AG09309 (cell line): ENCODE data around the gene CLDN22.

Experiments used
- DNase-seq: peaks from one replicate; pipeline ENCODE4 v3.0.0-alpha.2; 2010; ENCODE audit warnings: low read depth
- H3K4me3 ChIP-seq: 2 replicates; pipeline ENCODE4 v1.5.1; 2011; ENCODE audit warnings: mild to moderate bottlenecking, low read depth, low read length, moderate library complexity; ENCODE audit not compliant: control insufficient read depth
- TF ChIP-seq, protein P1 (sequence below): IDR thresholded peaks from 2 replicates; pipeline ENCODE4 v1.5.1; 2011; ENCODE audit warnings: mild to moderate bottlenecking, low read depth, low read length, inconsistent platforms; ENCODE audit not compliant: insufficient read depth, control insufficient read depth; ENCODE audit errors: missing control alignments

CLDN22 gene

DNA sequence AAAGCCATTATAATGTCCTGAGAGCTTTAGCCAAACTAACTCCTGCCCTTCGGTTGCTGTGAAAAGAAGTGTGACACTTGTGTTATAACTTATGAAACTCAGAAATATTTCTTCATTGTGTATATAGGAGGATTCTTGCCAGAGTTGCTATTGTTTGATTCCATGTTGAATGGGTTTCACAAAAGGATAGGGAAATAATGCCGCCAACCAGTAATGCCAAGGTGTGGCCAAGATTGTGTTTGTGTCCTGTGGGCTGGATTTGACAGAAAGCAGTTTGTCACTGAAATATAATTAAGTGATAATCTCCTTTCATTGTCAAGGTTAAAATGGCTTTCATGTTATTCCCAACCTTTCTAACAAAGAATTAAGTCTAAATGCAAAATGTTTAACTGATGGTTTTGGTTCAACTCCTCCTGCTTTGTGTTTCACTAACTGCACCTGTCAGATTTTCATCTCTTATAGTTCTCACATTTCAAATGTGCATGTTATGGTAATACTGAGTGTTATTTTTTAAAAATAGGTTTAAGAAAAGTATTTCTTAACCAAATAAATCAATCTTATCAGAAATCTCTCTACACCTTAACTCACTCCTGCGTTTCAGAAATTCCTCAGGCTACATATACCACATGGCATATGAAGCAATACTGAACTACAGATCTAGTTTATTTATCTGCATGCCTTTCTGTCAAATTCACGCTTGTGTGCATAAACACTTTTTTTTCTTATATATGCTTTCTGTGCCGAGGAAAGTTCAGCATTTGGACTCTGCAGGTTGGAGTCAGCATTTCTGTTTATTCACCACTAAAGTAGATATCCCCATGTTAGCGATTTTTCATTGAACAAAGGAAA is at the start of gene CLDN22:
Gene CLDN22 (minus strand): TSS at position 66 of the 849 bp plus-strand sequence. CDS start 58 bp downstream, at position 8.
- TF ChIP-seq, protein P1, sequence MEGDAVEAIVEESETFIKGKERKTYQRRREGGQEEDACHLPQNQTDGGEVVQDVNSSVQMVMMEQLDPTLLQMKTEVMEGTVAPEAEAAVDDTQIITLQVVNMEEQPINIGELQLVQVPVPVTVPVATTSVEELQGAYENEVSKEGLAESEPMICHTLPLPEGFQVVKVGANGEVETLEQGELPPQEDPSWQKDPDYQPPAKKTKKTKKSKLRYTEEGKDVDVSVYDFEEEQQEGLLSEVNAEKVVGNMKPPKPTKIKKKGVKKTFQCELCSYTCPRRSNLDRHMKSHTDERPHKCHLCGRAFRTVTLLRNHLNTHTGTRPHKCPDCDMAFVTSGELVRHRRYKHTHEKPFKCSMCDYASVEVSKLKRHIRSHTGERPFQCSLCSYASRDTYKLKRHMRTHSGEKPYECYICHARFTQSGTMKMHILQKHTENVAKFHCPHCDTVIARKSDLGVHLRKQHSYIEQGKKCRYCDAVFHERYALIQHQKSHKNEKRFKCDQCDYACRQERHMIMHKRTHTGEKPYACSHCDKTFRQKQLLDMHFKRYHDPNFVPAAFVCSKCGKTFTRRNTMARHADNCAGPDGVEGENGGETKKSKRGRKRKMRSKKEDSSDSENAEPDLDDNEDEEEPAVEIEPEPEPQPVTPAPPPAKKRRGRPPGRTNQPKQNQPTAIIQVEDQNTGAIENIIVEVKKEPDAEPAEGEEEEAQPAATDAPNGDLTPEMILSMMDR: no peak
- H3K4me3 ChIP-seq: no peak within 1 kb of the TSS
- no peak for DNase-seq

DNA sequence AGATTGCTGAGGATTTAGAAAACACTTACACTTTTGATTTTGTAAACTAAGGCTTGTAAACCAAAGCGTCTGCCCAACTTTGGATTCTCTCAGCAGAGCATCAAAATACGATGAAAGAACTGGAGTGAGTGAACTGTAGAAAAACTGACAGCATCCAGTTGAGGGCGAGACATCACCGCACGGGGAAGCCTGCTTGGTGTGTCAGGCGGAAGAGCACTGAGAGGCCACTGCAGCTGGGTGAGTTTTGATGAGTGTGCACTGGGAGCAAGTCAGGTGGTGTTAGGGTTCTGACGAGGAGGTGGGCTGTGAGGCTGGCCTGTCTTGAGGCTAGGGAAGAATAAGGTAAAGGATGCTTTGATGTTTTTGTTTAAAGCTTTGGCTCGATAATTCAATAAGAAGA is 49.0 kb upstream of the CLDN22 start:
- TF ChIP-seq, protein P1: no peak
- no peak overlapping the region for H3K4me3 ChIP-seq
- no peak for DNase-seq

DNA sequence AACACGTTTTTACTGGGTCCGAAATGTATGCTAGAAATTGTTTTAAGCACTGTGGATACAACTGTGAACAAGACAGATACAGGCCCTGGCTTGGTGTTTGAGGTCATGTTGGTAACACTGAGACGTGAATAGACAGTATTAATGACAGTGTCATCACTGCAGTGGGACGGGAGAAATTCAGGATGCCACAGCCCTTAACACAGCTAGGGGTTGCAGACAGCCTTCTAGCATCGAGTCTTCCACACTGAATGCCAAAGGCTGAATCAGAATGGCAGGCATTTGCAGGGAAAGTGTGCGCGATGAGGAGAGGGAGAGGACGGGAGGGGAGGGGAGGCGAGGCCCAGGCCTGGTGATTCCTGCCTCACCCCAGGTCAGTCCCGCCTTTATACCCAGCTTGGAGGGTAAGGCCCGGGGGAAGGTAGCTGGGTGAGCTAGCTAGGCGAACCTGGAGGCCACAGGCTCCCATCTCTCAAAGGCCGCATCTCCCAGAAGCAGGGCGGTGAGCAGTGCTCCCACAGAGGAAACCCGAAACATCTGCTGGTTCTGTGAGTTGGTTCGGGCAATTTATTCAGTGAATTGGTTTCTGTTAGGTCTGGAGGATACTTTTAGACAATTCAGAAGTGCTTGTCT is 46.2 kb upstream of the CLDN22 start:
- no peak overlapping the region for H3K4me3 ChIP-seq
- DNase-seq: no peak
- TF ChIP-seq, protein P1: no peak

DNA sequence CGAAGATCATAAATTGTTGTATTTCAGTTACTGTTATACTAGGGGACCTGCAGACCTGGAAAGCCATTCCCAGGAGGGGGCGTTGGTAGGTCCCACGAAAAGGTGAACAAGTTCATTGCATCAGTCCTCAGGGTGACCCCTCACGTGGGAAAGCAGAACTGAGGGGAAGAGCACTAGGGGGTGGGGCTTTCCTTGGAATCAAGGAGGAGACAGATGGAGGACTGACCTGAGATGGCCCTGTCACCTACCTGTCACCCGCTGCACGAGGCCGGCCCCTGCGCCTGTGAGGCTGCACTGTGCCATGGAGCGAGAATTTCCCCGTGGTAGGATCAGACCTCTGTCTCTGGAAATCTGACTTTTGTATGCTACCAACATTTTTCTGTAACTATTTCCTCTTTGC is 43.9 kb upstream of the CLDN22 start:
- no peak for DNase-seq
- H3K4me3 ChIP-seq: no peak overlapping the region
- TF ChIP-seq, protein P1: no peak

DNA sequence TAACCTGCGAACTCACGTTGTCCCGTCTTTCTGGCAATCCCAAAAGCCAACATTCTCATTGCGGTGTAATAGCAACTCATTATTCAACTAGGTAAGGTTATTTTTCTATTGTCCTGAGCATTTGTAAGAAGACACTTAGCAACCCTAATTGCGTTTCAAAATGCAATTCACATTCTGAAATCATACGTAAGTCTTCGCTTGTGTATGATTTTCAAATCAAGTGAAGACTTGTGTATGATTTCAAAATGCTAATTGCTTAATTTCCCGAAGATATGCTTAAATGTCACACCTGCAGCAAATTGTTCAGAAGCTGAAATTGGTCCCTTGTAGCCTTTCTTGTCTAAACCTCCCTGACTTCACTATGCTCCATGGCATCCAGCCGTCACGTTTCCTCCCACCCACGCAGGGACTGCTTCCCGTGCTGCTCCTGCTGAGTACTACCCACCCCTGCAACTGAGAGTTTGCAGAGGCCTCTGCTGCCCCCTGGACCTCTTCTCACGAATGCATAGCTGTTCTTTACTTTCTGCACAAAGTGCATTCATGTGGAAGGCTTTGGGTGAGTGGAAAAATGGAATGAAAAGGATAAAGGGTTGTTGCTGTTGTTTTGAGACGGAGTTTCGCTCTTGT is 43.0 kb upstream of the CLDN22 start:
- H3K4me3 ChIP-seq: no peak overlapping the region
- TF ChIP-seq, protein P1: peak; percentile 37
- no peak for DNase-seq

DNA sequence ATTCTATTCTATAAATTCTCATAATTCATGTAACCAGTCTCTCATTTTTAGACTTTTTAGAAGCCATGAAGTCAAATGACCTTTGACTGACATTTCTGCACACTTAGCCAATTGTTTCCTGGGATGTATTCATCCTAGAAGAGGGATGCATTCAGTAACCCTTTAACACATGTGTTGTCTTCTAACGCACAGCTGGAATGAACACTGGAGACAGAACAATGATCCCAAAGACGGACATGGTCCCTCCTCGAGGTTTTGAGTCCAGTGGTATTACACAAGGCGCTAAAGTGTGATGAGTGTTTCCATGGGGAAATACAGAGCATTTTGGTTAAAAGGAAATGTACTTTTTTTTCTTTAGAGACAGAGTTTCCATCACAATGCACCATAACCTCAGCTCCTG is 42.0 kb upstream of the CLDN22 start:
- DNase-seq: no peak
- TF ChIP-seq, protein P1: no peak
- no peak overlapping the region for H3K4me3 ChIP-seq
